HepG2 (cell line): ENCODE results near the gene RNF123. TPM values are rescaled to one million over a fixed set of nuclear protein-coding genes. Genes with fewer than 3 reads are reported as not detected.

Experiments
- ATAC-seq: fragments of 200-7000 bp; cut with Tn5 transposase; 3 replicates; pipeline ENCODE4 v1.9.1; 2020; ENCODE audit warnings: mild to moderate bottlenecking, moderate library complexity
- BruUV-seq: library from RNA; stranded (reverse); fragments of 400-500 nt; replicated peaks from 2 replicates; lab custom pipeline; 2021; lab: Mats Ljungman, UMichigan
- CTCF ChIA-PET: fragments of 300-600 bp; formaldehyde crosslinking; extraction: SDS; loops from one replicate; lab custom pipeline; 2021; ENCODE audit warnings: low total read pairs, inconsistent platforms, low intra/inter-chr PET ratio; lab: Yijun Ruan, JAX
- POLR2A ChIA-PET: fragments of 350-600 bp; sonication (Branson Sonifier 250); formaldehyde crosslinking; loops from one replicate; lab custom pipeline; 2020; ENCODE audit warnings: antibody characterized with exemption, inconsistent platforms; lab: Yijun Ruan, JAX
- DNase-seq: peaks from one replicate; pipeline ENCODE4 v3.0.0-alpha.2; 2015; ENCODE audit warnings: low spot score
- FAIRE-seq: peaks from 3 replicates; lab custom pipeline; 2011; peaks lifted over from hg19 to GRCh38; lab: Jason Lieb, UNC
- H2AFZ ChIP-seq: one replicate; pipeline ENCODE4 v1.6.1; 2011; ENCODE audit warnings: low read length, inconsistent platforms
- H3K27ac ChIP-seq: fragments of 300-600 bp; 3 replicates; pipeline ENCODE4 v1.8.0; 2011; ENCODE audit warnings: mixed run types, mild to moderate bottlenecking, mixed read lengths, low read length, inconsistent platforms; ENCODE audit not compliant: insufficient read depth; ENCODE audit errors: extremely low read length
- H3K27me3 ChIP-seq, 2 experiments: fragments of 200-600 bp in 1 of 2; 2 replicates in 1 of 2; 3 replicates in 1 of 2; pipeline versions ENCODE4 v1.6.0 to v1.8.0; 2011; ENCODE audit warnings: low read length in 2 of 2, mild to moderate bottlenecking in 2 of 2, moderate library complexity in 2 of 2, inconsistent platforms in 1 of 2; ENCODE audit not compliant: insufficient read depth in 2 of 2, control insufficient read depth in 1 of 2
- H3K36me3 ChIP-seq, 2 experiments: fragments of 200-600 bp in 1 of 2; replicated peaks in 1 of 2; 2 replicates in 1 of 2; 3 replicates in 1 of 2; pipeline versions ENCODE4 v1.5.1 to v1.8.0; 2011; ENCODE audit warnings: low read length in 2 of 2, inconsistent platforms in 1 of 2; ENCODE audit not compliant: insufficient read depth in 2 of 2, control insufficient read depth in 1 of 2
- H3K4me1 ChIP-seq: 2 replicates; pipeline ENCODE4 v1.5.1; 2012; ENCODE audit warnings: low read length, inconsistent platforms; ENCODE audit not compliant: insufficient read depth
- H3K4me2 ChIP-seq: 2 replicates; pipeline ENCODE4 v1.6.0; 2011; ENCODE audit warnings: low read depth, low read length, inconsistent platforms
- H3K4me3 ChIP-seq, 3 experiments: fragments of 200-600 bp in 1 of 3; sonication (generic), shearing (Covaris generic) in 1 of 3; replicated peaks in 1 of 3; 2 replicates each; pipeline ENCODE4 v1.5.1; 2011 to 2016; ENCODE audit warnings: low read length in 3 of 3, inconsistent platforms in 2 of 3, low read depth in 2 of 3, mild to moderate bottlenecking in 2 of 3, control low read depth in 1 of 3, mixed read lengths in 1 of 3; ENCODE audit not compliant: insufficient read depth in 1 of 3
- H3K79me2 ChIP-seq: one replicate; pipeline ENCODE4 v1.6.1; 2011; ENCODE audit warnings: low read length, inconsistent platforms; ENCODE audit not compliant: insufficient read depth
- H3K9ac ChIP-seq: 2 replicates; pipeline ENCODE4 v1.6.0; 2011; ENCODE audit warnings: mild to moderate bottlenecking, low read depth, low read length, inconsistent platforms; ENCODE audit not compliant: insufficient read depth
- H3K9me3 ChIP-seq: 2 replicates; pipeline ENCODE4 v1.5.1; 2012; ENCODE audit warnings: mild to moderate bottlenecking, low read length
- H4K20me1 ChIP-seq: 2 replicates; pipeline ENCODE4 v1.6.0; 2011; ENCODE audit warnings: inconsistent platforms, mild to moderate bottlenecking, low read length, moderate library complexity; ENCODE audit not compliant: insufficient read depth
- AGO2 ChIP-seq: fragments of 200-400 bp; formaldehyde crosslinking; optimal IDR thresholded peaks from 2 replicates; pipeline ENCODE3; 2017; ENCODE audit warnings: mild to moderate bottlenecking, low read depth, low read length, moderate library complexity
- HMGA1 ChIP-seq: sonication (generic); formaldehyde crosslinking; conservative IDR thresholded peaks from 2 replicates; pipeline ENCODE4 v1.4.0; 2020; ENCODE audit warnings: missing genetic modification reagents
- KLF9 ChIP-seq: IDR thresholded peaks from 2 replicates; pipeline ENCODE4 v1.6.1; 2016; ENCODE audit warnings: low read depth
- MATR3 ChIP-seq: sonication (generic); formaldehyde crosslinking; IDR thresholded peaks from 2 replicates; pipeline ENCODE4 v1.4.0; 2020; ENCODE audit warnings: missing genetic modification reagents
- NFE2L1 ChIP-seq: sonication (generic); formaldehyde crosslinking; IDR thresholded peaks from 2 replicates; pipeline ENCODE4 v1.4.0; 2020; ENCODE audit warnings: missing genetic modification reagents, mild to moderate bottlenecking, borderline replicate concordance
- NONO ChIP-seq, 2 experiments: fragments of 450-650 bp in 1 of 2; sonication (generic) in 1 of 2; formaldehyde crosslinking in 1 of 2; IDR thresholded peaks in 1 of 2; conservative IDR thresholded peaks in 1 of 2; 2 replicates each; pipeline versions ENCODE4 v1.6.1 to v1.8.0; 2017 to 2022; ENCODE audit warnings: mild to moderate bottlenecking in 1 of 2, missing genetic modification reagents in 1 of 2, moderate library complexity in 1 of 2
- POLR2G ChIP-seq: fragments of 200-400 bp; formaldehyde crosslinking; IDR thresholded peaks from 2 replicates; pipeline ENCODE4 v1.6.1; 2018; ENCODE audit warnings: mild to moderate bottlenecking, low read depth, low read length, moderate library complexity
- SAFB2 ChIP-seq: sonication (generic); formaldehyde crosslinking; IDR thresholded peaks from 2 replicates; pipeline ENCODE4 v1.5.1; 2020; ENCODE audit warnings: missing genetic modification reagents, low read depth, mild to moderate bottlenecking, borderline replicate concordance
- ZBTB42 ChIP-seq: sonication (generic); formaldehyde crosslinking; IDR thresholded peaks from 2 replicates; pipeline ENCODE4 v1.5.0; 2020; ENCODE audit warnings: mild to moderate bottlenecking, missing genetic modification reagents
- ZNF563 ChIP-seq: sonication (generic); formaldehyde crosslinking; IDR thresholded peaks from 2 replicates; pipeline ENCODE4 v1.8.0; 2022; ENCODE audit warnings: mild to moderate bottlenecking, moderate library complexity, missing genetic modification reagents
- ZNF816 ChIP-seq: sonication (generic); formaldehyde crosslinking; IDR thresholded peaks from 2 replicates; pipeline ENCODE4 v1.8.0; 2022; ENCODE audit warnings: missing genetic modification reagents, mild to moderate bottlenecking, borderline replicate concordance
- WGBS: methylation state at CpG from one replicate; pipeline ENCODE4 v1.1.6; 2017; ENCODE audit warnings: low lambda C conversion rate; 5-methylcytosine and 5-hydroxymethylcytosine counted together
- in situ Hi-C: cut with HindIII; loops from 2 replicates; pipeline ENCODE4 v1.10.0; 2017; ENCODE audit warnings: low pct_unique_long_range_greater_than_20kb; ENCODE audit not compliant: extremely low pct_ligation_motif_present
- intact Hi-C: fragments of 100-400 bp; cut with micrococcal nuclease; formaldehyde crosslinking; loops from one replicate; pipeline ENCODE4 v1.10.0; 2022; ENCODE audit not compliant: unreplicated experiment
- polyA plus RNA-seq, 8 experiments: library from polyadenylated mRNA; depleted of rRNA in 3 of 8; stranded (reverse) in 7 of 8; unstranded in 1 of 8; fragments of >200 nt; fragmentation: Illumina TruSeq in 4 of 8; extraction: Trizol in 4 of 8; gene quantifications; 2 replicates each; pipeline versions ENCODE4 v1.2.1 to v1.2.3, GENCODE V29; 2011 to 2016; ENCODE audit warnings: low read depth in 4 of 8, missing spikeins in 1 of 8, mixed read lengths in 1 of 8; ENCODE audit not compliant: insufficient read depth in 1 of 8
- total RNA-seq, 5 experiments: library from RNA; depleted of rRNA; stranded (reverse); fragments of >200 nt; fragmentation: Illumina TruSeq; extraction: Trizol; gene quantifications; 2 replicates each; pipeline ENCODE4 v1.2.3, GENCODE V29; 2016; ENCODE audit warnings: low read depth in 1 of 5
- TF ChIP-seq, protein P1 (sequence below): sonication (generic); formaldehyde crosslinking; IDR thresholded peaks from 2 replicates; pipeline ENCODE4 v1.4.0; 2020; ENCODE audit warnings: missing genetic modification reagents, borderline replicate concordance
- TF ChIP-seq, protein P2 (sequence below): sonication (generic); formaldehyde crosslinking; IDR thresholded peaks from 2 replicates; pipeline ENCODE4 v1.5.0; 2020; ENCODE audit warnings: missing genetic modification reagents
- TF ChIP-seq, protein P3 (sequence below): sonication (generic); formaldehyde crosslinking; IDR thresholded peaks from 2 replicates; pipeline ENCODE4 v1.9.0; 2022; ENCODE audit warnings: missing genetic modification reagents, mild to moderate bottlenecking, borderline replicate concordance

RNF123 gene
- total and polyA plus RNA-seq, 2 of the 13 experiments (the other 11 are each of a cell fraction or from before 2014, with no cell fraction given): 29.9 to 82.2 TPM

DNA sequence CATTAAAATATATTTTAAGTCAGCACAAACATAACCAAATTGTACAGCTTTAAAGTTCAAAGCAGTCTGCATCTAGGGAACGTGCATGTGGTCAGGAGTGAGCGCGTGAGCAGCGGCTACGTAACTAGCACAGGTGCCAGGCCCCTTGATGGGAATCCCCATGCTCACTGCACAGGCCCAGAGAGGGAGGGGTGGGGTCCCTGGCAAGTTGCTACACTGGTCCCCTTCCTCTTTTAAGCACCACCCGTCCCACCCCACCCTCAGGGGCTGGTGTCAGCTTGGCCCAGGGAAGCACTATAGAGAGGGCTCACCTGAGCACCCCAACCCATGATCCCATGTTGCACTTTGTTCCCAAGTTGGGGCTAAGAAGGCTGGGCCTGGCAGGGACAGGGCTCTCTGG, 35.2 kb downstream of the RNF123 start (continued):
- no peak for TF ChIP-seq HMGA1 (CRISPR knock-in tag)
- TF ChIP-seq ZNF816: no peak
- no peak for TF ChIP-seq ZNF563
- TF ChIP-seq SAFB2 (CRISPR knock-in tag): no peak
- 0 out of 2 replicates have a peak, but pooled peaks have one; percentile 5 for TF ChIP-seq ZBTB42 (CRISPR knock-in tag)
- no peak for TF ChIP-seq MATR3
- TF ChIP-seq POLR2G: peak; percentile 21
- no peak for TF ChIP-seq NONO (IDR thresholded peaks at IDR 0.05)
- no peak for TF ChIP-seq NONO (CRISPR knock-in tag; conservative IDR thresholded peaks at IDR 0.05)
- TF ChIP-seq, protein P1, sequence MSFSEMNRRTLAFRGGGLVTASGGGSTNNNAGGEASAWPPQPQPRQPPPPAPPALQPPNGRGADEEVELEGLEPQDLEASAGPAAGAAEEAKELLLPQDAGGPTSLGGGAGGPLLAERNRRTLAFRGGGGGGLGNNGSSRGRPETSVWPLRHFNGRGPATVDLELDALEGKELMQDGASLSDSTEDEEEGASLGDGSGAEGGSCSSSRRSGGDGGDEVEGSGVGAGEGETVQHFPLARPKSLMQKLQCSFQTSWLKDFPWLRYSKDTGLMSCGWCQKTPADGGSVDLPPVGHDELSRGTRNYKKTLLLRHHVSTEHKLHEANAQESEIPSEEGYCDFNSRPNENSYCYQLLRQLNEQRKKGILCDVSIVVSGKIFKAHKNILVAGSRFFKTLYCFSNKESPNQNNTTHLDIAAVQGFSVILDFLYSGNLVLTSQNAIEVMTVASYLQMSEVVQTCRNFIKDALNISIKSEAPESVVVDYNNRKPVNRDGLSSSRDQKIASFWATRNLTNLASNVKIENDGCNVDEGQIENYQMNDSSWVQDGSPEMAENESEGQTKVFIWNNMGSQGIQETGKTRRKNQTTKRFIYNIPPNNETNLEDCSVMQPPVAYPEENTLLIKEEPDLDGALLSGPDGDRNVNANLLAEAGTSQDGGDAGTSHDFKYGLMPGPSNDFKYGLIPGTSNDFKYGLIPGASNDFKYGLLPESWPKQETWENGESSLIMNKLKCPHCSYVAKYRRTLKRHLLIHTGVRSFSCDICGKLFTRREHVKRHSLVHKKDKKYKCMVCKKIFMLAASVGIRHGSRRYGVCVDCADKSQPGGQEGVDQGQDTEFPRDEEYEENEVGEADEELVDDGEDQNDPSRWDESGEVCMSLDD (CRISPR knock-in tag): no peak

DNA sequence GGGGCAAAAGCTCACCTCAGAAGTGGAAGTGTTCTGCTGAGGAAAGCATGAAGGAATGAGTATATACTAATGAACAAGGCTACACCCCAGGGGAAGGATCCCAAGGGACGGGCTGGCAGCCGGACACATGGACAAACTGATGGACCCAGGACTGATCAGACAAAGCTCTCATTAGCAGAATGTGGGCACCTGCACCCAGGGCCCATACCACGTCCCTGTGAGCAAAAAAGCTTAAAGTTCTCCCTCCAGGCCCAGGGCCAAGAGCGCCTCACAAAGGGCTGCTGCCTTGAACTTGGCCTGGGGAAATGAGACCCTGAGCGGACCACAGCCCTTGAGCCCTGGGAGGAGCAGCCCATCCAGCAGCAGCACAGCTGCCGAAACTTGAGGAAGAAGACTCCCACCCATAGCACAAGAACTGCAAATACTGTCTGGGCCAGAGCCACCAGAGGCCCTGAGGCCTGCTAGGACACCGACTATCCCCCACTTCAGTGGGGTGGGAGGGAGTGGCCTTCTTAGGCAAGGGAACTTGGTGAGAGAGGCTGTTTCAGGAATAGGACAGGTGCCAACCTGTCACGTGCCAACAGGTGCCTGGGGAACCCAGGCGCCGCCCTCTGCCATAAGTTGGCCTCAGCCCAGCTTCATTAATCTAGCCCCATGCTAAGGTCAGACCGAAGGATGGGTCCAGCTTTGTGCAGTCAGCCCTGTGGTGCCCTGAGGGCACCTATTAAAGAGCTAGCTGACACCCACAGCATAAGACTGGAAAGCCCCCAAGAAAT, 36.7 kb downstream of the RNF123 start:
- ATAC-seq (no peak), DNase-seq (no peak)
- Histone ChIP-seq H3K9ac (no peak overlapping the region), H3K4me3 (no peak overlapping the region), H3K36me3 (peaks cover 14 to 39% of the 10 kb centered on the region in 2 experiments), H3K79me2 (peaks cover 13% of the 10 kb centered on the region), H2AFZ (no peak overlapping the region), H3K27ac (no peak overlapping the region), H3K27me3 (no peaks in the 10 kb centered on the region), H3K9me3 (no peaks in the 10 kb centered on the region), H3K4me1 (peaks cover 21% of the 10 kb centered on the region), H3K4me2 (no peak overlapping the region), H4K20me1 (no peaks in the 10 kb centered on the region)
- CTCF ChIA-PET: no interaction called here
- BruUV-seq: no TSS peak
- 92% methylated on average over 7 of the region's 11 CpGs for WGBS
- intact Hi-C loops (loop anchor here (2.0 kb wide), 1 partner anchor 49 kb away; no protein-coding TSS in a partner anchor), in situ Hi-C loops (no loop called here)
- POLR2A ChIA-PET: no interaction called here
- TF ChIP-seq, protein P2, sequence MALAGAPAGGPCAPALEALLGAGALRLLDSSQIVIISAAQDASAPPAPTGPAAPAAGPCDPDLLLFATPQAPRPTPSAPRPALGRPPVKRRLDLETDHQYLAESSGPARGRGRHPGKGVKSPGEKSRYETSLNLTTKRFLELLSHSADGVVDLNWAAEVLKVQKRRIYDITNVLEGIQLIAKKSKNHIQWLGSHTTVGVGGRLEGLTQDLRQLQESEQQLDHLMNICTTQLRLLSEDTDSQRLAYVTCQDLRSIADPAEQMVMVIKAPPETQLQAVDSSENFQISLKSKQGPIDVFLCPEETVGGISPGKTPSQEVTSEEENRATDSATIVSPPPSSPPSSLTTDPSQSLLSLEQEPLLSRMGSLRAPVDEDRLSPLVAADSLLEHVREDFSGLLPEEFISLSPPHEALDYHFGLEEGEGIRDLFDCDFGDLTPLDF (CRISPR knock-in tag): no peak
- TF ChIP-seq AGO2 (peak; percentile 39), NFE2L1 (CRISPR knock-in tag) (no peak), KLF9 (CRISPR knock-in tag) (no peak)
- TF ChIP-seq, protein P3, sequence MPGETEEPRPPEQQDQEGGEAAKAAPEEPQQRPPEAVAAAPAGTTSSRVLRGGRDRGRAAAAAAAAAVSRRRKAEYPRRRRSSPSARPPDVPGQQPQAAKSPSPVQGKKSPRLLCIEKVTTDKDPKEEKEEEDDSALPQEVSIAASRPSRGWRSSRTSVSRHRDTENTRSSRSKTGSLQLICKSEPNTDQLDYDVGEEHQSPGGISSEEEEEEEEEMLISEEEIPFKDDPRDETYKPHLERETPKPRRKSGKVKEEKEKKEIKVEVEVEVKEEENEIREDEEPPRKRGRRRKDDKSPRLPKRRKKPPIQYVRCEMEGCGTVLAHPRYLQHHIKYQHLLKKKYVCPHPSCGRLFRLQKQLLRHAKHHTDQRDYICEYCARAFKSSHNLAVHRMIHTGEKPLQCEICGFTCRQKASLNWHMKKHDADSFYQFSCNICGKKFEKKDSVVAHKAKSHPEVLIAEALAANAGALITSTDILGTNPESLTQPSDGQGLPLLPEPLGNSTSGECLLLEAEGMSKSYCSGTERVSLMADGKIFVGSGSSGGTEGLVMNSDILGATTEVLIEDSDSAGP (CRISPR knock-in tag): no peak
- TF ChIP-seq, all 625 proteins: peak for 1
- FAIRE-seq: no peak
